Medulla oblongata (tissue), 1 donor: ENCODE results near the gene SLC35G2.
"Not testable (repeated sequence)": the region's sequence is repeated elsewhere in the genome, so short reads cannot be mapped to it uniquely, and the experiment has no call there.

ENCODE experiments used
- DNase-seq: peaks from one replicate; pipeline ENCODE4 v3.0.0-alpha.2; 2015; ENCODE audit errors: extremely low spot score

The SLC35G2 gene

DNA sequence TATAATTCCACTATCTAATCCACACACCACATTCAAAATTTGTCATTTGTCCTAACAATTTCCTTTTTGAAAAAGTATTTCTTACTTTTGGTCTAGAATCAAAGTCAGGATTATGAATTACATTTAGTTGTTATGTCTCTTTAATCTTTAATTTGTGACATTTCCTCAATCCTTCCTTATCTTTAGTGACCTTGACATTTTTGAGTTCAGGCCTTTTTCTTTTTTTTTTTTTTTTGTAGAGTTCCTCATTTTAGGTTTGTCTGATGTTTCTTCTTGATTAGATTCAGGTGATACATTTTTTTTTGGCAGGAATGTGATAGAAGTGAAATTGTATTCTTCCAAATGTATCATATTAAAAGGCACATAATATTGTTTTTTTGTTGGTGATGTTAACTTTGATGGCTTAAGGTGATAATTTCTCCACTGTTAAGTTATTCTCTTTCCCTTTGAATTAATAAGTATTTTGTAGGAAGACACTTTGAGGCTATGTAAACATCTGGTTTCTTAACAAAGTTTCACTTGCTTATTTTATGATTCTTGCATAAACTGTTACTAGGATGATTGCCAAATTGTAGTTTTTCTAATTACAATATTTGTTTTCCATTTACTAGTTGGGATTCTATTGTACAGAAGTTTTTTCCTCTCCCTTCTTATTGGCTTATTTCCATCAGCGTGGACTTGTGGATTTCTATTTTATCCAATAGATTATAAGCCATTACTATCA is 16.3 kb downstream of the SLC35G2 start:
- no peak for DNase-seq

DNA sequence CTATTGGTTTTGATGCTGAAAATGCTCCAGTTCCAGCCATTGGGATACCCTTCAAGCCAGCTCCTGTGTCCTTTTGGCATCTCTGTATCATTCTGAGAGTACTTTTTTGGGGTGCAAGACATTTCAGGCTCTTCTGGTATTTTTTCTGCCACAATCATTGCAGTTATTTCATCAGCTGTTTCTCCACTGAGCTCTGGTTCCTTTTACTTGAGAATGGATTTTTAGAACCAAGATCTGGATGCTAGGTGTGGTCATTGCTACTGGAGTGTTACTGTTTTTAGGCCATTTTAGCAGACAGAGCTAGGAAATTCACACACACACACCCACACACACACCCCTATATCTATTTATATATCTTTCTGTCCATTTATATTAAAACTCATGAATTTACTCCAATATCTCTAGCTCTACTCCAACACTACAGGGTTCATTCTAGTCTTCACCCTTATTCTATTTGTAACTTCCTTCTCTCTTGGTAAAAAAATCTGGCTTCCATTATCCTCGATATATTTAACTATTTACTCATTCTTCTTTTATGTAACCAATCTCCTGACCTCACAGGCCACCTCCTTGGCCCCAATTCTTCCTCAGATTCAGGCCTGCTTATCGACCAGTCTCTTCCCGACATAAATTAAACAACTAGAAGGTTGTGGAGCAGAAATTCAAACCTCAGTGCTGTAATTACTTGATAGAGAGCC is 17.0 kb downstream of the SLC35G2 start:
- no peak for DNase-seq

DNA sequence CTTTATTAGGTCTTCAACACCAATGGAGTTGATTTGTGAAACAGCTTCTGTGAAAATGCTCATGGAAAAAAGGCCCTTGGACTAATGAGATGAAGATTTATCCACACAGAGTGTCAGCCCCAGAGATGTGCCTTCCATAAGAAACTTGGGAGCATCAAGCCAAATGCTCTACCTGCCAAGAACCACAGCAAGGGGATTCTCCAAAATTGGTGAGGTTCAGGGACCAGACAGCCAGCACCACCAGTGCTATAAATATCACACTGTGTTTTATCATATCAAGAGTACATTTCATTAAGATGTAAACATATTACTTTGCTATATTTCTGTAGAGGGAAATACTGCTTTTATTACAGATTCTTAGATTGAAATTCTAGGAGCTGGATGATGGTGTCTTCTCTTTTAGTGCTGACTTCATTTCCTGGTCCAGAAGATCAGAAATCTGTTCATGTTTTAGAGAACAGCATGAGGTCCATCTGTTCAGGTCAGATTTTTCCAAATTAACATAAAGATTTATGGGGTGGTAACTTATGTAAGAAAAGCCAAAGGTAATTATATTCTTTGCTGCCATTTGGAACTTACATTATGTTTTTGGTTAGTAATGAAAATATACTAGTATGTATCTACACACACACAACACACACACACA is 17.7 kb downstream of the SLC35G2 start:
- no peak for DNase-seq

DNA sequence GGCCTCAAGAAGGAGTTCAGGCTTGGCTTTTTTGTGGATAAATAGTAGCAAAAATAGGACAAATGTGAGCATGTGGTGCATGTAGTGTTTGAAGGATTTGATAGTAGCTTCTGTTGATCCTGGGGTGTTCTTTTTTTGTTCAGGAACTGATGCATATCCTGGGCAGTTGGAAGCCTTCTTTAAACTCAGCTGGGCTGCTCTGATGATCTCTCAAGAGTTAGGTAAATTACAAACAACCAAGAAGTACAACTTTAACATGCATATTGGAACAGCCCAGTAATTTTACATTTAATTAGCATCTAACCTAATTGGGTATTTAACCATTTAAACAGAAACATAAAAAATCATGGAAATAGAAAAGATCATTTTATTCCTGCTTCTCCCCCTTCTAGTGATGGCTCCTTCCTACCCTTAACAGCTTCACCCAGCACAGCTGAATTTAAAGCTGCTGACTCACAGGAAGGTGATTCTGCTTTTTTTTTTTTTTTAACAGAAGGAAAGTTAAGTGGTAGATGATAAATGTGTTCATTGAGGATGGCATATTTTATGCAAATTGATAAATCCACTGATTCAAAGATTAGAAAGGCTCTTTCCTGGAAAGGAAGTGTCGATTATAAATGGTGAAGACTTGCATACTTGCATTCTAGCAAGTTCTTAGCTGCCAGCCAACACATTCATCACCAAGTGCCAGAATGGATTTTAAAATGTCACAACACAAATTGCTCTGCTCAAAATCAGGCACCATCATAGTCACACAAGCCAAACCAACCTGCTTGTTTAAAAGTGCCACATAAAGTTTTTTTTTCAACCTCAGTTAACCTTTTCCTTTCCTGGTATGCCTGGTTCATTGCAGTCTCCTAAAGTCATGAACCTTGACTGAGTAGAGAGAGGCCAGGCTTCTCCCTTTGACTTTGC is 20.0 kb downstream of the SLC35G2 start:
- no peak for DNase-seq

DNA sequence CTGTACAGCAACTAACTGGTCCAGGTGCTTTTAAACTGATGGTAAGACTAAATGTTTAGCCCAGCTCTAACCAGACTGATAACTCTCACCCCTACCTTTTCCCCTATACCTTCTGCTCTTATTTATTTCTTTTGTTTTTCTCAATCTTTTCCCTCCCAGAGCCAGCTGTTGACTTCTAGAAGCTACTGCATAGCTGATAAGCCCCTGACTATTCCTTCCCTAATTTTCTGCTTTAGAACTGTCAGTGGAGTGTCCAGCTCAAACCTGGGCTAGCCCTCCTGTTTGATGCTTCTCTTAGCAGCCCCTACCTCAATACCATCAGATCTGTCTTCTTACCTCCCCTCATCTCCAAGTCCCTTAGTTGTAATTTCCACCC is 20.6 kb downstream of the SLC35G2 start:
- no peak for DNase-seq

DNA sequence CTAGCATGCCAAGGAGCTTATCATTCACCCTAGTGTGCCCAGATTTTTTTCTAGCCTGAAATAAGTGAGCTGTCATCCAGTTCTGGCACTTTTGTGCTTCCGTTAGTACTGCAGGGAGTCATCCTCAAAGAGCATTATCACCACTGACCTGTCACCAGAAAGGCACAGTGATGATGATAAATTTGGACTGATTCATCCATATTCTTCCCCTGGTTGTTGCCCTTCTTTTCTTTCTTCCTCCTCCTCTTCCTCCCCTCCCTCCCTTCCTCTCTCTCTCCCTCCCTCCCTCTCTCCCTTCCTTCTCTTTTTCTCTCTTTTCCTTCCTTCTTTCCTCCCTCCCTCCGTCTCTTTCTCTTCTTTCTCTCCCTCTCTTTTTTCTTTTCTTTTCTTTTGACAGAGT is 21.3 kb downstream of the SLC35G2 start:
- DNase-seq: no peak

DNA sequence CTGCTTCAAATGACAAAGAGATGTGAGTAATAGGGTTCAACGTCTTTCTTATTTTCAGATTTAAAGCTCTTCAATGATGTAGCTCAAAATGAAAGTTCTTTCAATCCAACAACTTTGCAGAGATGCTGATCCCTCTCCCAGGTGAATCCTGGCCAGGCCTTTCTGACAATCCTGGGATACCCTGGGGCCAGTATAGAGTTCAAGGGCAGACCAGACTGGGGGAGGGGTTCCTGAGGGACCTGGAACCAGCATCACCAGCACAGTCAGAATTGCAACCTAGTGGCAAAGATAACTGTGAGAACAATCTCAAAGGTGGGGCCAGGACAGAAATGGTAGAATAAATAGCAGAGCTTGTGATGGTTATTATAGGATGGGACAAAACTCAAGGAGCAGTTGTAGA is 23.4 kb downstream of the SLC35G2 start:
- DNase-seq: no peak

DNA sequence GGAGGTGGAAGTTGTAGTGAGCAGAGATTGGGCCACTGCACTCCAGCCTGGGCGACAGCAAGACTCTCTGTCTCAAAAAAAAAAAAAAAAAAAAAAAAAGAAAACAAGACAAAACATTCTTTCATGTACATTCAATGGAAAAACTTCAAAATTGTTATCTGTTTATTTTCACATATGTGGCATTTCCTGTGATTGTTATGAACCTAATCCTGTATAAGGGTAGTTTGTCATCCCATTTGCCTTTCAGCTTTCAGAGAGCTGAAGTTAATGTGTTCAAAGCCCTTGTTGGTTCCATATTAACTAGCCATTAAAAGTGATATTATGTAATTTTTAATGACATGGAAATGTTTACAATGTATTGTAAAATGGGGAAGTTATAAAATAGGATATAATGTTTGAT is 25.8 kb downstream of the SLC35G2 start:
- DNase-seq: no peak

DNA sequence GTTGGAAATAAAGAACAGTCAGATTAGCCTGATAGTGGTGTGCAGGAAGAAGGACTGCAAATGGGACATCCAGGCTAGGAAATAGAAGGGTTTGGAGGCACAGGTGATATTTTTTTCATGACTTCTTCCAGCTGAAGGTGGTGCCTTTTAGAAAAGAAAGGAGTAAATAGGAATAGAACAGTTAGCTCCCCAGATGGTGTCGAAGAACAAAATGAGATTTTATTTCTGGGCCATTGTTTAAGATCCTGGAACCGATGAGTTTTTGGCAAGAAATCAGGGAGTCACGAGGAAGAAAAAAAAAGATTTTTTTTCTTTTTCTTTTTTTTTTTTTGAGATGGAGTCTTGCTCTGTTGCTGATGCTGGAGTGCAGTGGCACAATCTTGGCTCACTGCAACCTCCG is 33.3 kb downstream of the SLC35G2 start:
- DNase-seq: no peak

DNA sequence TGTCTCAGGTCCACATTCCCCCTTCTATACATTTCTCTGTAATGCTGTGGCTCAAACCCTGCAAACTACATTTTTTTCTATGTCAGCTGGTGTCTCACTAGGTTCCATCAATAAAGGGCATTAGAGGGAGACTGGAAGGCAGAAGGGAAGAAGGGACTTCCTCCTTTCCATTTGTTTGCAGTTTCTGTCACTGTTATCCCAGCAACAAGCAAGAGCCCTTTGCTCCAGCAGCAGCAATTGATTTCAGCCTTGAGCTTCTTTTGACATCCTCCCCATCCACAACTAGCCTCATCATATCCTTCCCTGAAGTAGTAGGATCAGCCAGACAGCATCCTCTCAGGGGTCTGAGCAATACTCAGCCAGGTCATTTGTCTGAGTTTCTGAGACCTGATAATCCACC is 37.7 kb downstream of the SLC35G2 start:
- DNase-seq: peak; percentile 33

DNA sequence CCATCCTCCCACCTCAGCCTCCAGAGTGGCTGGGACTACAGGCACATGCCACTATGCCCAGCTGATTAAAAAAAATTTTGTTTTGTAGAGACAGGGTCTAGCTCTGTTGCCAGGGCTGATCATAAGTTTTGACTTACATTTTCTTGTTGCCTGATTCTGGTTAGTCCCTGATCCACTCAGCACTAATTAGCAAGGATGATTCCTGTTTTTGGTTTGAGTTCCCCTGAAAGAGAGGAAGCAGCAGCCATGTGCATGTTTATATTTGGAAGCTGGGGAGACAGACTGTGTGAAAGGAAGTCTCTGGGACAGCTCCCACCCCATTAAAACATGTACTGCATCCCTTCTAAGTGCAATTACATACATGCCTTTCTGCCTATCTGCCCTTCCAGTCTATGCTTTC is 39.5 kb downstream of the SLC35G2 start:
- peak; percentile 83 for DNase-seq

DNA sequence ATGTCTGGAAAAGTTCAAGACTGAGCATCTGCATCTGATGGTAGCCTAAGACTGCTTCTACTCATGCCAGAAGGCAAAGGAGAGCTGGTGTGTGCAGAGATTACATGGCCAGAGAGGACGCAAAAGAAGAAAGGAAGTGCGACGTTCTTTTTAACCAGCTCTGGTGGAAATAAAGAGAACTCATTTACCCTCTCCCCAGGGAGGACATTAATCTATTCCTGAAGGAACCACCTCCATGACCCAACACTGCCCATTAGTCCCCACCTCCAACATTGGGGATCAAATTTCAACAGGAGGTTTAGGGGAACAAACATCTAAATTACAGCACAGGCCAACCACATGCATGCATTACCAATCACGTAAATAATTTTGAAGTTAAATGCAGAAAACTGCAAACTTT is 41.6 kb downstream of the SLC35G2 start:
- DNase-seq: no peak

DNA sequence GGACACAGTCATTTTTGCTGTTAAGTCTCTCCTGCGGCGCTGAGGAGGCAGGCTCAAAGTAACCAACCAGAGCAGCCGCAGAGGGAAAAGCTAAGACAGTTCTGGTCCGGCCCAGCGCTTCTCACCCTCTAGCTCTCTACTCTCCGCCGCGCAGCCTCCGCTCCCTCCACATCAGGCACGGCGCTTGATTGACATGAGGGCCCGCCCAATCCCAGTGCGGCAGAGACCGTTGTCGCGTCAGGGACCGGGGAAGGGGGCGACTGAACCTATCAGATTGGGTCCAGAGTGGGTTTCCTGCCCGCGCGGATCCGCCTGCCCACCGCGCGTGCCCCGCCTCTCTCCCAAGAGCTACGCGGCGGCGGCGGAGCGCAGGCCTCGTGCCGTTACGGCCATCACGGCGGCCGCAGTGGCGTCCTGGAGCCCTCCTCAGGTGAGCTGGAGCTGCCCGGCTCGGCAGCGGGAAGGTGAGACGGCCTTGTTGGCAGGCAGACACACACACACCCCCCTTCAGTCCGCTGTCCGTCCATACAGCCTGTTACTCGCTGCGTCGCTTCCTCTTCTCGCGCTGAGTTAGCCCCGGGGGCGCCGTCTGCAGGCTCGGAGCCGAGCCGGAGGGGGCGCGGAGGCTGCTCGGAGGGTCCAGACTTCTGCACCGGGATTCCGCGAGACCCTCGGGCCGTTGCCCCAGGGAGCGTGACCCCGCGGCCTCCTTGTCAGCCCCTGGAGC is 43.1 kb downstream of the SLC35G2 start, which contains the start of gene NCK1:
TSS of gene NCK1 (plus strand) at position 319 of the 727 bp plus-strand sequence. CDS start 65,794 bp downstream, outside the sequence.
- DNase-seq: peak; percentile 99

DNA sequence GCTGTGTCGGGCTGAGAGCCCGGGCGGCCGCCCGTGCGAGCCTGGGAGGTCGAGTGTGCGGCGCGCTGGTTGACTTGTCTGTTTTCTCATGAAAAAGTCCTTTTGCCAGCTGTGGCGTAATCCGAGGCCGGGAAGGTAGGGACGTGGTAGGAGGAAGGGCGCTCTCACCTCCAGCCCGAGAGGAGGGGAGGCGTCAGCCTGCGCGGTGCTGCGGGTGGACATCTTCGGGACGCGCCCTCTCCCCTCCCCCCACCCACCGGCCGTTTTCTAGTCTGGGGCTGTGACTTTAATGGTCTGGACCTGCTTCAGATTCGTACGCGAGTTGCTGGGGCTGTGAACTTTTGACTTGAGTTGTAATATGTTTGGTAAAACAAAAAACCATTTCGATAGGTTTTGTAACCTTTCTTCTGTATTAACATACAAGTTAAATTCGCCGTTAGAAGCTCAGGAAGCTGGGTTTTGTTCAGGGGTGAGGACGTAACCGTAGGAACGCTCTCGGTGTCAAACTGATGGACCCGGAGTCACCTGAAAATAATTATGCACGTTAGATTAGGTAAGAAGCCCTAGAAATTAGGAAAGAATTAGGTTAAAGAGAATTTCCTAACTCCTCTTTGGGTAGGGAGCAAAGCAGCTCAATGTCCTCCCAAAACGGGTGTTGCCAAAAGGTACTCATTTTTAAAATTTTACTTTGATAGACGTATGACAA is 43.8 kb downstream of the SLC35G2 start:
- DNase-seq: peak; percentile 45

DNA sequence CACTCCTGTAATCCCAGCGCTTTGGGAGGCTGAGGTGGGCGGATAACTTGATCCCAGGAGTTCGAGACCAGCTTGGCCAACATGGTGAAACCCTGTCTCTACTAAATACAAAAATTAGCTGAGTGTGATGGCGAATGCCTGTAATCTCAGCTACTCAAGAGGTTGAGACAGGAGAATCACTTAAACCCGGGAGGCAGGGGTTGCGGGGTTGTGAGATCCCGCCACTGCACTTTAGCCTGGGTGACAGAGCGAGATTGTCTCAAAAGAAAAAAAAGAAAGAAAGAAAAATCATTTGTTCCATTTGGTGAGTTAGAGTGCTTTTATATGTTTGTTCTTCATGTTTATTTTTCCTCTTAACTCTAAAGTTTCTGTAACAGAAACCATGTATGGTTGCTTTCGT is 50.4 kb downstream of the SLC35G2 start:
- no peak for DNase-seq

DNA sequence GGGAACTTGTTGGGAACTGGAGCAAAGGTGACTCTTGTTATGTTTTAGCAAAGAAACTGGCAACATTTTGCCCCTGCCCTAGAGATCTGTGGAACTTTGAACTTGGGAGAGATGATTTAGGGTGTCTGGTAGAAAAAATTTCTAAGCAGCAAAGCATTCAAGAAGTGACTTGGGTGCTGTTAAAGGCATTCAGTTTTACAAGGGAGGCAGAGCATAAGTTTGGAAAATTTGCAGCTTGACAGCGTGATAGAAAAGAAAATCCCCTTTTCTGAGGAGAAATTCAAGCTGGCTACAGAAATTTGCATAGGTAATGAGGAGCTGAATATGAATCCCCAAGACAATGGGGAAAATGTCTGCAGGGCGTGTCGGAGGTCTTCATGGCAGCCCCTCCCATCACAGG is 53.3 kb downstream of the SLC35G2 start:
- DNase-seq: not testable (repeated sequence)

DNA sequence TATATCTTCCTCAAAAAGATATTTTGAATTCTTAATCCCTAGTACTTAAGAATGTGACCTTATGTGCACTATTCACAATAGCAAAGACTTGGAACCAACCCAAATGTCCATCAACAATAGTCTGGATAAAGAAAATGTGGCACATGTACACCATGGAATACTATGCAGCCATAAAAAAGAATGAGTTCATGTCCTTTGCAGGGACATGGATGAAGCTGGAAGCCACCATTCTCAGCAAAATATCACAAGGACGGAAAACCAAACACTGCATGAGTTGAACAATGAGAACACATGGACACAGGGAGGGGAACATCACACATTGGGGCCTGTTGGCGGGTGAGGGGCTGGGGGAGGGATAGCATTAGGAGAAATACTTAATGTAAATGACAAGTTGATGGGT is 60.6 kb downstream of the SLC35G2 start:
- not testable (repeated sequence) for DNase-seq

DNA sequence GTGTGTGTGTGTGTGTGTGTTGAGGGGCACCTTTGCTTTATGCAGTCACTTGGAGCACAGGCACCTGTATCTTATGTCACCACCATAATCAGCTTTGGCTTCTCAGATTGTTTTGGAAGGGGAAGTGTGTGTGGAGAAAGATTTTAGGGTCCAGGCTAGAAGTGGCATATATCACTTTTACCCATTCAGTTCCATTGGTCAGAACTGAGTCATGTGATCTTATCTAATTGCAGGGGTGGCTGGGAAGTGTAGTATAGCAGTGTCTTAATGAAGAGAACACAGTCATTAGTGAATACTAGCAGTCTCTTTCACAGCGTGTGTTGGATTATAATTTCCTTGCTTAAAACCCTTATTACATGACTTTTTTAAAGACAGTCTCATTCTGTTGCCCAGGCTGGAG is 63.6 kb downstream of the SLC35G2 start:
- no peak for DNase-seq

DNA sequence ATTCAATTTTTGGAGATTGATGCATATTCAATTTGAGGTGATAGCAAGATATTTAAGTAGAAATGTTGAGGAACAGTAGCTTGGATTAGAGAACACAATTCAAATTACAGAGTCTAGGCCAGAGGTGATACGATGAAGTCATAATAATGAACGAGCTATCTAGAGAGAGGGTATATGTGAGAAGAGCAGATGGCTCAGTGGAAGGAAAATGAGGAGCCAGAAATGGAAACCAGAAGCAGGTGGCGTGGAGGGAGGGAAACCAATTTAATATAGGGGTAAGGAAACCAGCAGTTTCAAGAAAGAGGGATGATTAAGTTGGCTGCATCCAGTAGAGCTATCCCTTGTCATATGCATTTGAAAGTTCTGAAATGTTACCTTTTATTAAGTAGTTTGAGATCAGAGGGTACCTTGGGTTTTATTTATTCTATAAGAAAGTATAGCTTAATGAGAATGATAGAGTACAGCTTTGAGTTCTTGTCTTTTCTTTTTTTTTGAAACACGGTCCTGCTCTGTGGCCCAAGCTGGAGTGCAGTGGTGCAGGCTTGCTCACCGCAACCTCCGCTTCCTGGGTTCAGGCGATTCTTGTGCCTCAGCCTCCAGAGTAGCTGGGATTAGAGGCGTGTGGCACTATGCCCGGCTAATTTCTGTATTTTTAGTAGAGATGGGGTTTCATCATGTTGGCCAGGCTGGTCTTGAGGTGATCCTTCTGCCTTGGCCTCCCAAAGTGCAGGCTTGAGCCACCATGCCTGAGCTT is 65.2 kb downstream of the SLC35G2 start:
- no peak for DNase-seq
